HG03039 (cell line): ENCODE measurements around the gene ZBTB32.

Experiments used
- ATAC-seq: cut with Tn5 transposase; IDR thresholded peaks from one replicate; pipeline ENCODE4 v1.9.1; 2021; ENCODE audit warnings: mild to moderate bottlenecking, moderate library complexity; ENCODE audit not compliant: unreplicated experiment

ZBTB32 gene

GRCh38 chr19:35748106-35749020, 44.0 kb downstream of the ZBTB32 start, which contains the start of gene LIN37:
LIN37 (plus strand) TSS chr19:35748576; CDS start chr19:35748725, 149 bp downstream.
- peak; percentile 60 for ATAC-seq

DNA sequence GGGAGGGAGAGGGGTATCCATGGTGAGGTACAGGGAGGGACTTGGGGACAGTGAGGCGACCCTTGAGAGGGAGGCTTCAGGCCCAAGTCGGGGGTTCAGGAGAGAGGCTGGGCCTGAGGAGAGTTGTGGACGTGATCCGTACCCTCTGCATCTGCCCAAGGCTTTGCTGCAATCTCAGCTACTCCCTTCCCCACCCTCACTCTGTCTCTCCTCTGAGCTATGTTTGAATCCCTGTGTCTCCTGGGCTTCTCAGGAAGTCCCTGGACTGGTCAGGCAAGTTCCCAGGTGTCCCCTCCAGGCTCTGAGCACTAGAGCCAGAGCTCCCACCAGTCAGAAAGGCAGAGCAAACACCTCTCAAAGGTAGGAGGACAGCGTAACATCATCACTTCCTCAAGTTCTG, 45.8 kb downstream of the ZBTB32 start:
- ATAC-seq: no peak

DNA sequence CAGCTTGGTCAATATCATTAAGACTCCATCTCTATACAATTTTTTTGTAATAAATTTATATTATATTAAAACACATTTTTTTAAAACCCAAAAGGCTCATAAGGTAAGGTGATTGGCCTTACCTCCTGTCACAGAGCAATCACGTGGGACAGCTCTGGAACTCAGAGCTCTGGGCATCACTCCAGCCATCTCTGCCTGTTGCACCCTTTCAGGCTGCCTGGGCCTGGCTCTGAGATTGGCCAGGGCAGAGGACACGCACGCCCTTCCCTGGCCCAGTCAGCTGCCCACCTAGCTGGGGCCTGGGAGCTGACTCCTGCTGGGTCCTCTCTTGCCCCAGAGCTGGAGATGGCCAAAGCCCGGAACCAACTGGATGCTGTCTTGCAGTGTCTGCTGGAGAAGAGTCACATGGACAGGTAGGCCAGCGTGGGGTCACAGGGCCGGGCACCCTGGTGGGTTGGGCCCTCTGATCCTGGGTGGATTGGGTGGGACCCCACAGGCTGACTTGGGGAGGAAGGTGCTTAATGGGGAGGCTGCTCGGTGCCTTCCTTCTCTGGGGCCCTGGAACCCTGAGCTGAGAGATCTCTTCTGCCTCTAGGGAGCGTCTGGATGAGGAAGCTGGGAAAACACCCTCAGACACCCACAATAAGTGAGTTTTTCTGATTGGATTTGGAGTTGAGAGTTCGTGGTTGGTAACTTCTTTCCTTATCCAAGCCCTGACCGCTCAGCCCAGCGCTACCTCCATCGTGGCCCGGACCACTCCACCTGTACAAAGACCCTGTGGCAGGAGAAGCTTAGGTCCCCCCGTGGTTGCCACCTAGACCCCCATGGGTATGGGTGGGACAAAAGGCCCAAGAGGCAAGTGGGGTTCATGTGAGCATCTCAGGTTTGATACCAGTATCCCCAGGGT, 47.7 kb downstream of the ZBTB32 start:
- no peak for ATAC-seq

- ATAC-seq: no peak
Measured at GRCh38 chr19:35752746-35753350, 48.5 kb downstream of the ZBTB32 start.

- no peak for ATAC-seq
Measured at GRCh38 chr19:35753634-35754369, 49.4 kb downstream of the ZBTB32 start.

- no peak for ATAC-seq
Measured at GRCh38 chr19:35754370-35755130, 50.2 kb downstream of the ZBTB32 start.

GRCh38 chr19:35755131-35755549, 50.8 kb downstream of the ZBTB32 start:
- no peak for ATAC-seq

- ATAC-seq: no peak
Measured at GRCh38 chr19:35755550-35756376, 51.4 kb downstream of the ZBTB32 start.

GRCh38 chr19:35756377-35757230, 52.2 kb downstream of the ZBTB32 start, which contains the start of gene HSPB6:
HSPB6 (minus strand) TSS chr19:35757029; CDS start chr19:35757008, 21 bp downstream.
- no peak for ATAC-seq

- no peak for ATAC-seq
Measured at GRCh38 chr19:35757231-35757748, 52.9 kb downstream of the ZBTB32 start.

DNA sequence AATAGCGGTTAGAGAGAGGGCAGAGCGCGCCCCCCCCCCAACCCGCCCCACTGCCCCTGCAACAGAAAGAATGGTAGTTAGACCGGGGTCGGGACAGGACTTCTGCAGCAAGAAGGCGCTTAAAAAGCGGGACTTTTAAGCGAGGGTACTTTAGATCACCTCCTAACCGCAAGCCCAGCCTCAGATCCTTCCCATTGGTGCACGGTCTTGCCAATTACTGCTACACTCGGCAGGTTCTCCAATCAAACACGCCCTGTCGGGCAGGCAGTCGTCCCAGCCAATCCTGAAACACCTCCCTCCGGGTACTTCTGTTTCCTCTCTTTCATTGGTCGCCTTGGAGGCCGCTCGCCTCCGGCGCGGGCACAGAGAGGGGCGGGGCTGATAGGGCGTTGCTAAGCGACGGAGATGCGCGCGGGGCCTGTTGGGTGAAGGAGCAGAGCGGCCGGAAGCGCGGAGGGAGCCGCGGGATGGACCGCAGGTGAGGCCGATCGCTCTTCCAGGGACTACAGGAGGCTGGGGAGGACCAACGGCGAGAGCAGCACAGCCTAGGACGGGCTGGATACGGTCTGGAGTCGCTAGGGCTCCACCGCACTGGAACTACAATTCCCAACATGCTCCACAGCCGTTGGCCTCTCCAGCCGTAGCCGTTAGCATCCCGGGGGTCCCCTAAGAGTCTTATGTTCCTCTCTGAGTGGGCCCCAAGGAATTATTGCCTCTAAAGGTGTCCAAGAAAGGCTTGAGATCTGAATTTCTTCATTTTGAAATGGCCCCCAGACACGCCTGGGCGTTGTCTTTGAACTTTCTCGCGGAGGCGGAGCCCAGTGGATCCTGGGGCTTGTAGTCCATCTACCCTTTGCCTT, 53.6 kb downstream of the ZBTB32 start, which contains the start of gene PROSER3:
Gene PROSER3, plus strand, starts transcription at position 428 of the 860 bp plus-strand sequence. Its CDS starts 40 bp downstream, at position 468.
- peak; percentile 89 for ATAC-seq

DNA sequence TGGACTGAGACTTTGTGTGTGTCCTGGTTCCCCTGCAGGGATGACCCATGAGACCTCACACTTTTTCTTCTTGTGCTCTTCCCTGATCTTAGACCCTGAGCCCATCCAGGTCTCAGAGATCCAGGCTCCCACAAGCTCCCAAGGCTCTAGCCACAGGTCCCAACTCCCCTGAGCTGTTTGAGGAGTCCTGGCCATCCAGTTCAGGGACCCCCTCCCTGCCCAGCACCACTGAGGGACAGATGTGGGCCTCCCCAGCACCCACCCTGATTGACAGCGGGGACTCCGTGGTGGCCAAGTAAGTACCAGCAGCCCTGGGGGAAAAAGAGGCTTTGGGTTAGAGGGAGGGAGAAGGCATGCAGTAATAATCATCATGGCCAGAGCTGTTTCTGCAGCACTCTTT, 55.3 kb downstream of the ZBTB32 start:
- no peak for ATAC-seq

GRCh38 chr19:35760711-35761349, 56.5 kb downstream of the ZBTB32 start:
- ATAC-seq: no peak

GRCh38 chr19:35764432-35765315, 60.3 kb downstream of the ZBTB32 start:
- no peak for ATAC-seq
